ENCODE measurements around the gene NR2F6. TPM values are rescaled to one million over a fixed set of nuclear protein-coding genes. Genes with fewer than 3 reads are reported as not detected.

Gene NR2F6
- total and polyA plus RNA-seq, 2 experiments from 2014 or later, result 124 to 173 TPM

GRCh38 chr19:17183271-17183761, 62.4 kb downstream of the NR2F6 start:
- Histone ChIP-seq H3K27ac (no peak overlapping the region), H3K27me3 (no peaks in the 10 kb centered on the region), H3K36me3 (peaks cover 4% of the 10 kb centered on the region), H3K4me1 (ENCODE audit: low read depth) (no peaks in the 10 kb centered on the region), H3K9me3 (ENCODE audit: low read depth) (no peaks in the 10 kb centered on the region), H3K4me3 (no peak overlapping the region)
- peak; percentile 2 for TF ChIP-seq CTCF (IDR thresholded peaks at IDR 0.05; ENCODE audit: low read depth, low read length)
- no peak for DNase-seq (ENCODE audit: low read depth in 1 of 2, low spot score in 1 of 2)

Other genes starting within 250 kb of the NR2F6 start
- gene CPAMD8, start 219.1 kb downstream of the NR2F6 start, total RNA-seq, result 31.8 and 53.4 TPM in 2 replicates
- 18.1 and 27.1 TPM in 2 replicates for gene CPAMD8, start 219.1 kb downstream of the NR2F6 start, polyA plus RNA-seq
- 4.1 and 14.2 TPM in 2 replicates for gene HAUS8, start 170.5 kb downstream of the NR2F6 start, total RNA-seq
- gene HAUS8, start 170.5 kb downstream of the NR2F6 start, polyA plus RNA-seq, result 11.5 and 16.3 TPM in 2 replicates
- gene MYO9B, start 170.1 kb downstream of the NR2F6 start, total RNA-seq, result 47.9 and 50.8 TPM in 2 replicates
- 17.7 and 20.8 TPM in 2 replicates for gene MYO9B, start 170.1 kb downstream of the NR2F6 start, polyA plus RNA-seq
- gene USE1, start 30.6 kb downstream of the NR2F6 start, total RNA-seq, result 24.3 and 38.1 TPM in 2 replicates
- 28.5 and 47.8 TPM in 2 replicates for gene USE1, start 30.6 kb downstream of the NR2F6 start, polyA plus RNA-seq
- gene OCEL1, start 19.7 kb downstream of the NR2F6 start, total RNA-seq, result 9.3 and 14.5 TPM in 2 replicates
- gene OCEL1, start 19.7 kb downstream of the NR2F6 start, polyA plus RNA-seq, result 31.3 and 42.5 TPM in 2 replicates
- gene USHBP1, start 18.8 kb upstream of the NR2F6 start, total RNA-seq, result 0.07 and 0.39 TPM in 2 replicates
- 0.56 and 2.2 TPM in 2 replicates for gene USHBP1, start 18.8 kb upstream of the NR2F6 start, polyA plus RNA-seq
- gene BABAM1, start 21.5 kb upstream of the NR2F6 start, total RNA-seq, result 115 and 141 TPM in 2 replicates
- gene BABAM1, start 21.5 kb upstream of the NR2F6 start, polyA plus RNA-seq, result 136 and 140 TPM in 2 replicates
- gene ANKLE1, start 36.0 kb upstream of the NR2F6 start, total RNA-seq, result 1.9 and 5.7 TPM in 2 replicates
- gene ANKLE1, start 36.0 kb upstream of the NR2F6 start, polyA plus RNA-seq, result 1.1 and 3.3 TPM in 2 replicates
- gene ABHD8, start 57.5 kb upstream of the NR2F6 start, total RNA-seq, result 41.6 and 50.6 TPM in 2 replicates
- gene ABHD8, start 57.5 kb upstream of the NR2F6 start, polyA plus RNA-seq, result 38.1 and 46.8 TPM in 2 replicates
- gene MRPL34, start 60.0 kb upstream of the NR2F6 start, total RNA-seq, result 274 and 304 TPM in 2 replicates
- gene MRPL34, start 60.0 kb upstream of the NR2F6 start, polyA plus RNA-seq, result 172 and 184 TPM in 2 replicates
- gene DDA1, start 63.6 kb upstream of the NR2F6 start, total RNA-seq, result 45.4 and 47.6 TPM in 2 replicates
- gene DDA1, start 63.6 kb upstream of the NR2F6 start, polyA plus RNA-seq, result 53.3 and 55.2 TPM in 2 replicates
- gene ANO8, start 88.9 kb upstream of the NR2F6 start, total RNA-seq, result 14.4 and 21.1 TPM in 2 replicates
- gene ANO8, start 88.9 kb upstream of the NR2F6 start, polyA plus RNA-seq, result 2.8 and 3.6 TPM in 2 replicates
- gene GTPBP3, start 91.6 kb upstream of the NR2F6 start, total RNA-seq, result 78.6 and 95.6 TPM in 2 replicates
- gene GTPBP3, start 91.6 kb upstream of the NR2F6 start, polyA plus RNA-seq, result 34.9 and 53.4 TPM in 2 replicates
- gene PLVAP, start 131.4 kb upstream of the NR2F6 start, total RNA-seq, result 2.1 and 4.3 TPM in 2 replicates
- gene PLVAP, start 131.4 kb upstream of the NR2F6 start, polyA plus RNA-seq, result 4.2 and 6.1 TPM in 2 replicates
- 1.4 and 2.2 TPM in 2 replicates for gene CCDC194, start 148.3 kb upstream of the NR2F6 start, total RNA-seq
- gene CCDC194, start 148.3 kb upstream of the NR2F6 start, polyA plus RNA-seq, result 2.3 and 3.0 TPM in 2 replicates
- 69.3 and 166 TPM in 2 replicates for gene BST2, start 159.7 kb upstream of the NR2F6 start, total RNA-seq
- gene BST2, start 159.7 kb upstream of the NR2F6 start, polyA plus RNA-seq, result 91.8 and 184 TPM in 2 replicates
- gene MVB12A, start 174.1 kb upstream of the NR2F6 start, total RNA-seq, result 133 and 148 TPM in 2 replicates
- 130 and 148 TPM in 2 replicates for gene MVB12A, start 174.1 kb upstream of the NR2F6 start, polyA plus RNA-seq
- gene TMEM221, start 202.7 kb upstream of the NR2F6 start, total RNA-seq, result 3.2 and 3.3 TPM in 2 replicates
- 5.7 and 6.0 TPM in 2 replicates for gene TMEM221, start 202.7 kb upstream of the NR2F6 start, polyA plus RNA-seq
- not detected in 2 replicates for gene NXNL1, start 215.0 kb upstream of the NR2F6 start, total RNA-seq
- gene NXNL1, start 215.0 kb upstream of the NR2F6 start, polyA plus RNA-seq, result 0.16 TPM in 1 of 2 replicates, not detected in the other
- gene SLC27A1, start 224.6 kb upstream of the NR2F6 start, total RNA-seq, result 28.5 and 40.4 TPM in 2 replicates
- 30.1 and 31.8 TPM in 2 replicates for gene SLC27A1, start 224.6 kb upstream of the NR2F6 start, polyA plus RNA-seq

Measured in cardiac muscle cell (in vitro differentiated cells and primary cell).